ENCODE measurements around the gene CRK. TPM values are rescaled to one million over a fixed set of nuclear protein-coding genes. Genes with fewer than 3 reads are reported as not detected.

CRK gene
- total and polyA plus RNA-seq, 12 donors = 22.2 to 47.5 (median 36.0) TPM

DNA sequence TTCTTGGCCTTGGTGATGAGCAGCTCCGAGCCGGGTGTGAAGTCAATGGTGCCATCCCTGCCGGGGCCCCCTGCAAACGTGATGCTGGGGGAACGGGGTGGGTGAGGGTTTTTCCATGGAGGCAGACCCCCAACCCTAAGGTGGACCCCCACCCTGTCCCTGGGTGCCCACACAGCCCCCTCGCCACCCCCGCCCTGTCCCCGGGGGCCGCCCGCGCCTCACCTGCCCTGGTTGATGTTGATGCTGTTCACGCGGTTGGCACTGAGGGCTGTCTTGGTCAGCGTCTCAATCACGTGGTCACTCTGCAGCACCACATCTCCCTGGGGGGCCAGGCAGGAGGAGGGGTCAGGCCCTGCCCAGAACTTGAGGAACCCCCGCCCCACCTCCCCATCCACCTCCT, 11.2 kb upstream of the CRK start:
- Histone ChIP-seq H3K36me3 (peaks cover 5 to 96% (median 70%) of the 10 kb centered on the region in 9 donors), H3K9me3 (no peaks in the 10 kb centered on the region), H3K4me3 (no peak overlapping the region), H3K27me3 (peaks cover 0 to 8% (median 0%) of the 10 kb centered on the region in 7 donors), H3K4me1 (peaks cover 0 to 28% (median 8%) of the 10 kb centered on the region in 9 donors), H3K27ac (no peak overlapping the region)
- WGBS, 2 donors = 93 to 95% methylated on average over 15 to 16 of the region's 16 CpGs
- no peak for ATAC-seq
- TF ChIP-seq, protein P1, sequence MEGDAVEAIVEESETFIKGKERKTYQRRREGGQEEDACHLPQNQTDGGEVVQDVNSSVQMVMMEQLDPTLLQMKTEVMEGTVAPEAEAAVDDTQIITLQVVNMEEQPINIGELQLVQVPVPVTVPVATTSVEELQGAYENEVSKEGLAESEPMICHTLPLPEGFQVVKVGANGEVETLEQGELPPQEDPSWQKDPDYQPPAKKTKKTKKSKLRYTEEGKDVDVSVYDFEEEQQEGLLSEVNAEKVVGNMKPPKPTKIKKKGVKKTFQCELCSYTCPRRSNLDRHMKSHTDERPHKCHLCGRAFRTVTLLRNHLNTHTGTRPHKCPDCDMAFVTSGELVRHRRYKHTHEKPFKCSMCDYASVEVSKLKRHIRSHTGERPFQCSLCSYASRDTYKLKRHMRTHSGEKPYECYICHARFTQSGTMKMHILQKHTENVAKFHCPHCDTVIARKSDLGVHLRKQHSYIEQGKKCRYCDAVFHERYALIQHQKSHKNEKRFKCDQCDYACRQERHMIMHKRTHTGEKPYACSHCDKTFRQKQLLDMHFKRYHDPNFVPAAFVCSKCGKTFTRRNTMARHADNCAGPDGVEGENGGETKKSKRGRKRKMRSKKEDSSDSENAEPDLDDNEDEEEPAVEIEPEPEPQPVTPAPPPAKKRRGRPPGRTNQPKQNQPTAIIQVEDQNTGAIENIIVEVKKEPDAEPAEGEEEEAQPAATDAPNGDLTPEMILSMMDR (IDR thresholded peaks at IDR 0.05) = no peak
- no peak for DNase-seq
- intact Hi-C loops (cut with DNase I) = loop anchor here in 1 of 10 donors (10.0 kb wide), 1 partner anchor 102 kb away; no protein-coding TSS in a partner anchor

DNA sequence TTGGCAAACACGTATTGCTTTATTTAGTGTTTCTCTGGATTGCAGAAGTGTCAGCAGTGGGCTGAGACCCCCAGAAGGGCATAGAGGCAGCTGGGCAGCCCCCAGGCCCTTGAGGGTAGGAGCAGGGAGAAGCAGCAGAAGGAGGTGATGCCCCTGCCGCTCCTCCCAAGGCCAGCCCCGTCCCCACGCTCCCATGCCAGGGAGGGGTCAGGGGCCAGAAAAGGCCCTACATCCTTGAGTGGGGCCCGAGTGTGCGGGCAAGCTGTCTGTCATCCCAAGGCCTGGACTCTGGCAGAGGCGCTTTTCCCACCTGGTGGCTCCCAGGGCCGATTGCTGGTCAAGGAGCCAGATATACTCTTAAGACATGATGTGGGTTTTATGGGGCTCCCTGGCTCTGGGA, 8.2 kb upstream of the CRK start:
- Histone ChIP-seq H3K4me3 (no peak overlapping the region), H3K27ac (no peak overlapping the region), H3K36me3 (peaks cover 0 to 71% (median 41%) of the 10 kb centered on the region in 9 donors), H3K9me3 (no peaks in the 10 kb centered on the region), H3K27me3 (peaks cover 0 to 12% (median 0%) of the 10 kb centered on the region in 7 donors), H3K4me1 (peaks cover 2 to 52% (median 24%) of the 10 kb centered on the region in 9 donors)
- TF ChIP-seq, protein P1 (IDR thresholded peaks at IDR 0.05) = no peak
- DNase-seq = no peak
- no peak for ATAC-seq
- WGBS, 2 donors = 86 to 91% methylated on average over 8 of the region's 8 CpGs
- intact Hi-C loops (cut with DNase I) = loop anchor here in 2 of 10 donors (5.0 to 10.0 kb wide), 2 partner anchors 97 to 99 kb away; no protein-coding TSS in a partner anchor

DNA sequence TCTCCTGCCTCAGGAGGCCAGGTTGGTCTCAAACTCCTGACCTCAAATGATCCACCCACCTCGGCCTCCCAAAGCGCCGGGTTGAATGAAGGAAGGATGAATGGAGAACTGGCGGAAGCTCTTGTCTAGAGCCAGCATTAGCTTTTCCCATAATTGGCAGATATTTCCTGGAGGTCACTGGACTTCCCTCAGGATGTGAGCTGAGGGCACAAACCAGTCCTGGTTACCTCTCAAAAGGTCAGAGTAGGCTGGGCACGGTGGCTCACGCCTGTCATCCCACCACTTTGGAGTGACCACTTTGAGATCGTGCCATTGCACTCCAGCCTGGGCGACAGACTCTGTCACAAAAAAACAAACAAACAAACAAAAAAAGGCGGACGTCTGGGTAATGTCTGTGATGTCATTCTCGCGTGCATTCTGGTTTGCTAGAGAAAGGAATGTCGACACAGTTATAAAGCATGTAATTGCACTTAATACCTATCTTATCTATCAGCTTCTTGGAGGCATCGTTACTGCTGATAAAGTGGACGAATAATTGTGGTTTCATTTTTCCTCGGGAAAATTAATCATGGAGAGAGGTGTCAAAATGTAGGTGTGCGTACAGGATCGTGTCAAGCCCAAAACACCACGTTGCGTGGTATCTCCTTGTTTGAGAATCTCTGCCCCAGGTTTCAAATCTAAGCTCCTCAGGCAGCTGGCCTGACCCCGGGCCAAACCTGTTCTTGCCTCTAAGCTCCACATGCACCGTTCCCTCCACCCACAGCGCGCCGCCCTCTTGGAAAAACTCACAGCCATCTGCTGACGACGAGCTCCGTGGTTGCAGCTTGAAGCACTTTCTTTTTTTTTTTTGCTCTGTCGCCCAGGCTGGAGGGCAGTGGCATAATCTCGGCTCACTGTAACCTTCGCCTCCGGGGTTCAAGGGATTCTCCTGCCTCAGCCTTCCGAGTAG, 6.4 kb upstream of the CRK start:
- no peak for DNase-seq
- H3K9me3 ChIP-seq = no peaks in the 10 kb centered on the region
- H3K36me3 ChIP-seq = peaks cover 0 to 55% (median 27%) of the 10 kb centered on the region in 9 donors
- peaks cover 2 to 47% (median 24%) of the 10 kb centered on the region in 9 donors for H3K4me1 ChIP-seq
- WGBS, 2 donors = 61 to 64% methylated on average over 33 of the region's 33 CpGs
- peak in 3 of 8 donors; percentile 23 to 24 (median 23) for ATAC-seq
- peaks cover 0 to 12% (median 0%) of the 10 kb centered on the region in 7 donors for H3K27me3 ChIP-seq
- intact Hi-C loops (cut with DNase I) = loop anchor here in 2 of 10 donors (5.0 to 10.0 kb wide), 2 partner anchors 95 to 98 kb away; no protein-coding TSS in a partner anchor
- TF ChIP-seq, protein P1 (IDR thresholded peaks at IDR 0.05) = no peak
- H3K27ac ChIP-seq = peak overlapping the region in 9 of 10 donors; percentile 25 to 55 (median 40)
- H3K4me3 ChIP-seq = no peak overlapping the region

DNA sequence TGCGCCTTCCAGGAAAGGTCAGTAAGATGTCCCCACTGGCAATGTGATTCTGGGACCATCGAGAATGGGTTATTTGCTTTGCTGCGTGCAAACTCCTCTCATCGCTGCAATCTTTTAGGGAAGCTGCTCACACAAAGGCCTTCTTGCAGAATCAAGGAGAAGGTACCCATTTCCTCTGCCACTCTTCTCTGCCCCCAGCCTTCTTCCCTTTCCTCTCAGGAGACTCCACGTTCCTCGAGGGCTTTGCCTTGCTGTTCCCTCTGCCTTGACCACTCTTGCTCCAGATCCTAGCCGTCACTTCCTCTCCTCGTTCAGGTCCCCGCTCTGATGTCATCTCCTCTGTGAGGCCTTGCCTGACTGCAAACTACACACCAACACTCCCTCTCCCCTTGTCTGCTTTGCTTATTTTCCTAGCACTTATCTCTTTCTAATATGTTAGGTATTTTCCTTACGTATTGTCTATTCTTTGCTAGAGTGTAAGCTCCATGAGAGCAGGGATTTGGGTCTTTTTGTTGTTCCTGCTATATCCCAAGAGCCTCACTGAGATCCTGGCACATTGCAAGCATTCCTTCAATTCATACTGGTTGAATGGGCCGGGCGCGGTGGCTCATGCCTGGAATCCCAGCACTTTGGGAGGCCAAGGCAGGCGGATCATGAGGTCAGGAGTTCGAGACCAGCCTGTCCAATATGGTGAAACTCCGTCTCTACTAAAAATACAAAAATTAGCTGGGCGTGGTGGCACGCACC, 5.3 kb upstream of the CRK start:
- intact Hi-C loops (cut with DNase I) = loop anchor here in 2 of 10 donors (5.0 to 10.0 kb wide), 2 partner anchors 94 to 97 kb away; no protein-coding TSS in a partner anchor
- Histone ChIP-seq H3K9me3 (no peaks in the 10 kb centered on the region), H3K27me3 (peaks cover 0 to 12% (median 0%) of the 10 kb centered on the region in 7 donors), H3K4me1 (peaks cover 6 to 58% (median 31%) of the 10 kb centered on the region in 9 donors), H3K27ac (peak overlapping the region in 8 of 10 donors; percentile 49 to 89 (median 80)), H3K36me3 (peaks cover 0 to 45% (median 18%) of the 10 kb centered on the region in 9 donors), H3K4me3 (no peak overlapping the region)
- DNase-seq (no peak), ATAC-seq (no peak)
- TF ChIP-seq, protein P1 (IDR thresholded peaks at IDR 0.05) = no peak
- 88 to 89% methylated on average over 17 to 18 of the region's 18 CpGs for WGBS, 2 donors
